GM23248 (cell line): ENCODE data around the gene PCCA. TPM values are rescaled to one million over a fixed set of nuclear protein-coding genes. Genes with fewer than 3 reads are reported as not detected.

Source experiments
- DNase-seq: peaks from one replicate; pipeline ENCODE4 v3.0.0-alpha.2; 2015
- H2AFZ ChIP-seq: fragments of 200-600 bp; sonication (generic); 2 replicates; pipeline ENCODE4 v1.6.1; 2016; ENCODE audit warnings: antibody characterized with exemption
- H3F3A ChIP-seq: fragments of 200-600 bp; sonication (generic); 2 replicates; pipeline ENCODE4 v1.6.1; 2016; ENCODE audit warnings: mild to moderate bottlenecking, antibody characterized with exemption, mixed run types; ENCODE audit not compliant: insufficient read depth
- H3K27ac ChIP-seq: fragments of 200-600 bp; sonication (generic); 2 replicates; pipeline ENCODE4 v1.5.1; 2016; ENCODE audit warnings: mild to moderate bottlenecking
- H3K27me3 ChIP-seq: fragments of 200-600 bp; sonication (generic); replicated peaks from 2 replicates; pipeline ENCODE4 v1.6.1; 2016; ENCODE audit warnings: mild to moderate bottlenecking; ENCODE audit not compliant: insufficient read depth
- H3K36me3 ChIP-seq: fragments of 200-600 bp; sonication (generic); 2 replicates; pipeline ENCODE4 v1.6.1; 2016; ENCODE audit warnings: low read depth, mild to moderate bottlenecking
- H3K4me1 ChIP-seq: fragments of 200-600 bp; sonication (generic); 2 replicates; pipeline ENCODE4 v1.6.1; 2016; ENCODE audit warnings: mild to moderate bottlenecking; ENCODE audit not compliant: insufficient read depth
- H3K4me2 ChIP-seq: fragments of 200-600 bp; sonication (generic); one replicate; pipeline ENCODE4 v1.6.1; 2016; ENCODE audit warnings: mild to moderate bottlenecking; ENCODE audit not compliant: unreplicated experiment
- H3K4me3 ChIP-seq: fragments of 200-600 bp; sonication (generic); 2 replicates; pipeline ENCODE4 v1.5.1; 2016; ENCODE audit warnings: mild to moderate bottlenecking
- H3K79me2 ChIP-seq: fragments of 200-600 bp; sonication (generic); 2 replicates; pipeline ENCODE4 v1.6.1; 2016; ENCODE audit warnings: mild to moderate bottlenecking; ENCODE audit not compliant: insufficient read depth
- H3K9ac ChIP-seq: fragments of 200-600 bp; sonication (generic); 2 replicates; pipeline ENCODE4 v1.6.1; 2016; ENCODE audit warnings: mild to moderate bottlenecking
- H3K9me2 ChIP-seq: fragments of 200-600 bp; sonication (generic); 2 replicates; pipeline ENCODE4 v1.6.1; 2016; ENCODE audit warnings: mixed run types, mild to moderate bottlenecking, moderate library complexity; ENCODE audit not compliant: insufficient read depth
- H3K9me3 ChIP-seq: fragments of 200-600 bp; sonication (generic); one replicate; pipeline ENCODE4 v1.6.1; 2017; ENCODE audit warnings: low read depth
- H4K20me1 ChIP-seq: fragments of 200-600 bp; sonication (generic); 2 replicates; pipeline ENCODE4 v1.6.0; 2016; ENCODE audit not compliant: insufficient read depth
- EZH2 ChIP-seq: fragments of 200-600 bp; sonication (generic); IDR thresholded peaks from 2 replicates; pipeline ENCODE4 v1.6.1; 2018; ENCODE audit warnings: antibody characterized with exemption, mild to moderate bottlenecking; ENCODE audit not compliant: insufficient read depth, poor library complexity, severe bottlenecking
- EZH2phosphoT487 ChIP-seq: fragments of 200-600 bp; sonication (generic); IDR thresholded peaks from 2 replicates; pipeline ENCODE4 v1.6.1; 2018; ENCODE audit warnings: antibody characterized with exemption, moderate library complexity, mild to moderate bottlenecking, low read depth; ENCODE audit not compliant: insufficient read depth
- WGBS, 2 experiments: methylation state at CpG; one replicate each; pipeline ENCODE4 v1.1.6; 2015 to 2017; ENCODE audit warnings: low lambda C conversion rate in 2 of 2, low coverage in 1 of 2; ENCODE audit errors: missing lambda C conversion rate in 2 of 2; 5-methylcytosine and 5-hydroxymethylcytosine counted together
- in situ Hi-C: fragments of 300-500 bp; cut with MboI; formaldehyde crosslinking; loops from 2 replicates; pipeline ENCODE4 v1.15.0; 2020
- polyA plus RNA-seq: library from polyadenylated mRNA; unstranded; fragments of >200 nt; fragmentation: Nextera tagmentation; extraction: Ambion mirVana; gene quantifications from 2 replicates; pipeline ENCODE4 v1.2.1, GENCODE V29; 2016
- total RNA-seq: library from RNA; depleted of rRNA; stranded (reverse); fragments of >200 nt; shearing (Covaris generic); gene quantifications from 2 replicates; pipeline ENCODE4 v1.2.3, GENCODE V29; 2014

PCCA gene
- total and polyA plus RNA-seq, 2 experiments from 2014 or later = 9.1 to 9.6 TPM

GRCh38 chr13:100517728-100518127, 428.8 kb downstream of the PCCA start:
- TF ChIP-seq EZH2phosphoT487 (no peak), EZH2 (no peak)
- H3K9ac ChIP-seq = no peak overlapping the region
- H3F3A ChIP-seq = no peaks in the 10 kb centered on the region
- no peak overlapping the region for H2AFZ ChIP-seq
- no peaks in the 10 kb centered on the region for H3K79me2 ChIP-seq
- H3K9me3 ChIP-seq = no peaks in the 10 kb centered on the region
- no peaks in the 10 kb centered on the region for H3K27me3 ChIP-seq
- DNase-seq = no peak
- in situ Hi-C loops = loop anchor here (10.0 to 25.0 kb wide), 2 partner anchors 280 to 863 kb away; no protein-coding TSS in a partner anchor
- H3K4me1 ChIP-seq = no peaks in the 10 kb centered on the region
- no peak overlapping the region for H3K27ac ChIP-seq
- 97 to 100% methylated on average over 13 of the region's 13 CpGs for WGBS, 2 experiments
- H3K4me2 ChIP-seq = no peak overlapping the region
- no peak overlapping the region for H3K4me3 ChIP-seq
- no peaks in the 10 kb centered on the region for H4K20me1 ChIP-seq
- H3K36me3 ChIP-seq = no peaks in the 10 kb centered on the region
- H3K9me2 ChIP-seq = no peaks in the 10 kb centered on the region

- no peak for TF ChIP-seq EZH2
- no peak for TF ChIP-seq EZH2phosphoT487
- no peaks in the 10 kb centered on the region for H3K36me3 ChIP-seq
- H4K20me1 ChIP-seq = no peaks in the 10 kb centered on the region
- no peak overlapping the region for H3K27ac ChIP-seq
- no peak for DNase-seq
- H3K27me3 ChIP-seq = no peaks in the 10 kb centered on the region
- no peaks in the 10 kb centered on the region for H3F3A ChIP-seq
- H3K9me3 ChIP-seq = no peaks in the 10 kb centered on the region
- H3K4me3 ChIP-seq = no peak overlapping the region
- H3K9ac ChIP-seq = no peak overlapping the region
- H3K9me2 ChIP-seq = no peaks in the 10 kb centered on the region
- H3K4me2 ChIP-seq = no peak overlapping the region
- in situ Hi-C loops = loop anchor here (10.0 to 25.0 kb wide), 2 partner anchors 281 to 864 kb away; no protein-coding TSS in a partner anchor
- 95 to 97% methylated on average over 8 of the region's 8 CpGs for WGBS, 2 experiments
- H3K4me1 ChIP-seq = no peaks in the 10 kb centered on the region
- H3K79me2 ChIP-seq = no peaks in the 10 kb centered on the region
- H2AFZ ChIP-seq = no peak overlapping the region
Measured at GRCh38 chr13:100518394-100519062, 429.6 kb downstream of the PCCA start.

GRCh38 chr13:100519626-100520025, 430.7 kb downstream of the PCCA start:
- WGBS, 2 experiments = 93 to 97% methylated on average over 9 of the region's 9 CpGs
- Histone ChIP-seq H3K9me2 (no peaks in the 10 kb centered on the region), H3K4me2 (no peak overlapping the region), H3K27me3 (no peaks in the 10 kb centered on the region), H3K4me3 (no peak overlapping the region), H4K20me1 (no peaks in the 10 kb centered on the region), H3K36me3 (no peaks in the 10 kb centered on the region), H3K9ac (no peak overlapping the region), H3K27ac (no peak overlapping the region), H3F3A (no peaks in the 10 kb centered on the region), H2AFZ (no peak overlapping the region), H3K9me3 (no peaks in the 10 kb centered on the region), H3K4me1 (no peaks in the 10 kb centered on the region), H3K79me2 (no peaks in the 10 kb centered on the region)
- in situ Hi-C loops = loop anchor here (10.0 to 25.0 kb wide), 2 partner anchors 282 to 865 kb away; no protein-coding TSS in a partner anchor
- DNase-seq = no peak
- TF ChIP-seq EZH2phosphoT487 (no peak), EZH2 (no peak)

GRCh38 chr13:100520936-100521850, 432.3 kb downstream of the PCCA start:
- no peaks in the 10 kb centered on the region for H3K79me2 ChIP-seq
- no peaks in the 10 kb centered on the region for H3K9me3 ChIP-seq
- H3K27me3 ChIP-seq = no peaks in the 10 kb centered on the region
- H3K9ac ChIP-seq = no peak overlapping the region
- no peak for TF ChIP-seq EZH2phosphoT487
- no peak for TF ChIP-seq EZH2
- H3K9me2 ChIP-seq = no peaks in the 10 kb centered on the region
- H3K4me2 ChIP-seq = no peak overlapping the region
- 90 to 91% methylated on average over 26 to 27 of the region's 27 CpGs for WGBS, 2 experiments
- no peak overlapping the region for H3K4me3 ChIP-seq
- in situ Hi-C loops = loop anchor here (25.0 kb wide), 1 partner anchor 284 kb away; no protein-coding TSS in a partner anchor
- H4K20me1 ChIP-seq = no peaks in the 10 kb centered on the region
- no peaks in the 10 kb centered on the region for H3F3A ChIP-seq
- no peak overlapping the region for H3K27ac ChIP-seq
- H3K36me3 ChIP-seq = no peaks in the 10 kb centered on the region
- no peaks in the 10 kb centered on the region for H3K4me1 ChIP-seq
- H2AFZ ChIP-seq = no peak overlapping the region
- DNase-seq = no peak
